ENCODE results near the gene NDUFA7.
"Not testable (repeated sequence)": the region's sequence is repeated elsewhere in the genome, so short reads cannot be mapped to it uniquely, and the experiment has no call there.

The NDUFA7 gene

GRCh38 chr19:8321067-8321985 is at the start of gene NDUFA7, which contains the start of gene RPS28:
Gene NDUFA7 (minus strand): TSS chr19:8321375. CDS start chr19:8321358, 17 bp downstream.
Gene RPS28 (plus strand): TSS chr19:8321496. CDS start chr19:8321531, 35 bp downstream.
- peak; percentile 93 to 98 for DNase-seq (ENCODE audit: low read depth in 2 of 2)

- DNase-seq (ENCODE audit: low read depth in 2 of 2): no peak
Observed at GRCh38 chr19:8370176-8371010, 49.2 kb upstream of the NDUFA7 start.

GRCh38 chr19:8367327-8368001 is 46.3 kb upstream of the NDUFA7 start:
- no peak for DNase-seq (ENCODE audit: low read depth in 2 of 2)

GRCh38 chr19:8366961-8367326 is 45.8 kb upstream of the NDUFA7 start:
- no peak for DNase-seq (ENCODE audit: low read depth in 2 of 2)

- no peak for DNase-seq (ENCODE audit: low read depth in 2 of 2)
Observed at GRCh38 chr19:8366121-8366581, 45.0 kb upstream of the NDUFA7 start.

GRCh38 chr19:8363803-8364771 is 42.9 kb upstream of the NDUFA7 start, which contains the start of gene ANGPTL4:
Gene ANGPTL4 (plus strand): TSS chr19:8364155. CDS start chr19:8364322, 167 bp downstream.
- DNase-seq (ENCODE audit: low read depth in 2 of 2): peak; percentile 51 to 53

- no peak for DNase-seq (ENCODE audit: low read depth in 2 of 2)
Observed at GRCh38 chr19:8361921-8362793, 41.0 kb upstream of the NDUFA7 start.

- DNase-seq (ENCODE audit: low read depth in 2 of 2): no peak
Observed at GRCh38 chr19:8360196-8360595, 39.0 kb upstream of the NDUFA7 start.

- DNase-seq (ENCODE audit: low read depth in 2 of 2): no peak
Observed at GRCh38 chr19:8358948-8359347, 37.8 kb upstream of the NDUFA7 start.

- no peak for DNase-seq (ENCODE audit: low read depth in 2 of 2)
Observed at GRCh38 chr19:8357007-8357521, 35.9 kb upstream of the NDUFA7 start.

GRCh38 chr19:8355631-8356402 is 34.6 kb upstream of the NDUFA7 start:
- no peak for DNase-seq (ENCODE audit: low read depth in 2 of 2)

GRCh38 chr19:8352845-8353244 is 31.7 kb upstream of the NDUFA7 start:
- DNase-seq (ENCODE audit: low read depth in 2 of 2): not testable (repeated sequence)

GRCh38 chr19:8352134-8352827 is 31.1 kb upstream of the NDUFA7 start:
- DNase-seq (ENCODE audit: low read depth in 2 of 2): no peak

- not testable (repeated sequence) for DNase-seq (ENCODE audit: low read depth in 2 of 2)
Observed at GRCh38 chr19:8349629-8350372, 28.6 kb upstream of the NDUFA7 start.

GRCh38 chr19:8343483-8343844 is 22.3 kb upstream of the NDUFA7 start:
- no peak for DNase-seq (ENCODE audit: low read depth in 2 of 2)

GRCh38 chr19:8342684-8343482 is 21.7 kb upstream of the NDUFA7 start, which contains the start of gene KANK3:
Gene KANK3 (minus strand): TSS chr19:8343262. CDS start chr19:8337828, 5,434 bp downstream.
- peak; percentile 82 to 91 for DNase-seq (ENCODE audit: low read depth in 2 of 2)
